ENCODE results near the gene PRDM12.

- no peak for TF ChIP-seq CTCF (tag by site-specific recombination; IDR thresholded peaks at IDR 0.05)
- TF ChIP-seq ZNF121 (tag by site-specific recombination; IDR thresholded peaks at IDR 0.05) = no peak
- TF ChIP-seq ZNF658 (tag by site-specific recombination; IDR thresholded peaks at IDR 0.05) = no peak
- TF ChIP-seq HIC1 (tag by site-specific recombination; IDR thresholded peaks at IDR 0.05) = no peak
- no peak for TF ChIP-seq BCL6B (tag by site-specific recombination; IDR thresholded peaks at IDR 0.05)
- no peak for TF ChIP-seq ZNF274 (IDR thresholded peaks at IDR 0.05; ENCODE audit: low read length)
- no peak for TF ChIP-seq ZNF274 (tag by site-specific recombination; IDR thresholded peaks at IDR 0.05; ENCODE audit: borderline replicate concordance)
- no peak for TF ChIP-seq YY1 (tag by site-specific recombination; IDR thresholded peaks at IDR 0.05)
- TF ChIP-seq ZNF157 (tag by site-specific recombination; IDR thresholded peaks at IDR 0.05) = no peak
- no peak for TF ChIP-seq ZNF350 (tag by site-specific recombination; IDR thresholded peaks at IDR 0.05)
Observed at GRCh38 chr9:130629443-130630070, 34.8 kb upstream of the PRDM12 start.

All from HEK293 (cell line).